ENCODE measurements around the gene PSMA6. TPM values are rescaled to one million over a fixed set of nuclear protein-coding genes. Genes with fewer than 3 reads are reported as not detected.

Gene PSMA6
- total RNA-seq, 1 donor from 2014 or later = 344 TPM

- Histone ChIP-seq H3K4me2 (peak overlapping the region; percentile 41), H3K27ac (no peak overlapping the region), H3F3A (ENCODE audit: low read depth) (peaks cover 17% of the 10 kb centered on the region), H3K4me1 (peaks cover 14% of the 10 kb centered on the region), H3K4me3 (no peak overlapping the region), H2AFZ (replicated peaks) (no peak overlapping the region), H4K20me1 (ENCODE audit: low read depth) (no peaks in the 10 kb centered on the region), H3K36me3 (no peaks in the 10 kb centered on the region), H3K9ac (no peak overlapping the region), H3K79me2 (ENCODE audit: low read depth) (no peaks in the 10 kb centered on the region), H3K27me3 (no peaks in the 10 kb centered on the region), H3K9me3 (ENCODE audit: low read depth) (no peaks in the 10 kb centered on the region)
- Mint-ChIP-seq H3K27me3 (ENCODE audit: insufficient read depth, low read depth) (peaks cover 3% of the 10 kb centered on the region), H3K36me3 (no peaks in the 10 kb centered on the region), H3K27ac (no peak overlapping the region), H3K4me1 (peaks cover 9% of the 10 kb centered on the region), H3K4me3 (no peak overlapping the region), H3K9me3 (no peaks in the 10 kb centered on the region)
- DNase-seq (ENCODE audit: low spot score) = peak; percentile 75
- TF ChIP-seq EZH2 (IDR thresholded peaks at IDR 0.05) (no peak), CTCF (IDR thresholded peaks at IDR 0.05) (no peak), EZH2phosphoT487 (IDR thresholded peaks at IDR 0.05) (no peak)
Observed at GRCh38 chr14:35341751-35342488, 49.7 kb downstream of the PSMA6 start.

DNA sequence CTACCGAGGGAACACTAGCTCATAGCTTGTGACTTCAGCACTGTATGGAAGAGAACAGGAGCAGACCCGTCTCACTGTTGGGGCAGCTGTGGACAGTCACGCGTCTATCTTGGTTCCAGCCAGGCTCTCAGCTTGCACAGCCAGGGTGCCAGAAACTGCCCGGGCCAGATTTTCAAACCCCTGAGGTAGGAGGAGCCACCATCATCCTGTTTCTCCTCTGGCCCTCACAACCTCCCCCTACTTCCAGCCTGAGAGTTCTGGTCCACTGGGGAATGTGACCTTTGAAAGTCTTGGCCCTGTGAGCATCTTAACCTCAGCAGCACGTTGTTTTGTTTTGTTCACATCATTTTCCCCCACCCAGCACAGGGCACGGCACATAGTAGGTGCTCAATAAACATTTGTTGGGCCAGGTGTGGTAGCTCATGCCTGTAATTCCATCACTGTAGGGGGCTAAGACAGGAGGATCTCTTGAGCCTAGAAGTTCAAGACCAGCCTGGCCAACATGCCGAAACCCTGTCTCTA lies 50.4 kb downstream of the PSMA6 start:
- H3K27me3 ChIP-seq = no peaks in the 10 kb centered on the region
- H3K79me2 ChIP-seq (ENCODE audit: low read depth) = no peaks in the 10 kb centered on the region
- Mint-ChIP-seq H3K9me3 (no peaks in the 10 kb centered on the region), H3K36me3 (no peaks in the 10 kb centered on the region), H3K4me1 (peaks cover 12% of the 10 kb centered on the region), H3K27me3 (ENCODE audit: insufficient read depth, low read depth) (peaks cover 4% of the 10 kb centered on the region), H3K4me3 (no peak overlapping the region), H3K27ac (peak overlapping the region; percentile 35)
- H3K27ac ChIP-seq = no peak overlapping the region
- H3K9ac ChIP-seq = no peak overlapping the region
- H4K20me1 ChIP-seq (ENCODE audit: low read depth) = no peaks in the 10 kb centered on the region
- no peaks in the 10 kb centered on the region for H3K9me3 ChIP-seq (ENCODE audit: low read depth)
- H3K4me2 ChIP-seq = no peak overlapping the region
- no peak for DNase-seq (ENCODE audit: low spot score)
- H3K4me3 ChIP-seq = no peak overlapping the region
- H3K4me1 ChIP-seq = peaks cover 16% of the 10 kb centered on the region
- TF ChIP-seq CTCF (IDR thresholded peaks at IDR 0.05) (no peak), EZH2 (IDR thresholded peaks at IDR 0.05) (no peak), EZH2phosphoT487 (IDR thresholded peaks at IDR 0.05) (no peak)
- H3K36me3 ChIP-seq = no peaks in the 10 kb centered on the region
- peaks cover 13% of the 10 kb centered on the region for H3F3A ChIP-seq (ENCODE audit: low read depth)
- no peak overlapping the region for H2AFZ ChIP-seq (replicated peaks)

GRCh38 chr14:35343702-35344101 lies 51.5 kb downstream of the PSMA6 start:
- Mint-ChIP-seq H3K36me3 (no peaks in the 10 kb centered on the region), H3K4me3 (no peak overlapping the region)
- no peak overlapping the region for H2AFZ ChIP-seq (replicated peaks)

More at GRCh38 chr14:35343702-35344101, 51.5 kb downstream of the PSMA6 start:
- H3K27me3 ChIP-seq = no peaks in the 10 kb centered on the region
- no peaks in the 10 kb centered on the region for H4K20me1 ChIP-seq (ENCODE audit: low read depth)
- H3K9me3 ChIP-seq (ENCODE audit: low read depth) = no peaks in the 10 kb centered on the region
- H3K36me3 ChIP-seq = no peaks in the 10 kb centered on the region
- no peaks in the 10 kb centered on the region for H3K79me2 ChIP-seq (ENCODE audit: low read depth)
- H3K4me3 ChIP-seq = no peak overlapping the region
- H3K27me3 Mint-ChIP-seq (ENCODE audit: insufficient read depth, low read depth) = peaks cover 8% of the 10 kb centered on the region
- no peak overlapping the region for H3K27ac ChIP-seq
- H3K9ac ChIP-seq = no peak overlapping the region
- no peak overlapping the region for H3K4me2 ChIP-seq
- H3K9me3 Mint-ChIP-seq = no peaks in the 10 kb centered on the region
- peaks cover 19% of the 10 kb centered on the region for H3K4me1 ChIP-seq
- no peak for DNase-seq (ENCODE audit: low spot score)
- H3K4me1 Mint-ChIP-seq = peaks cover 21% of the 10 kb centered on the region
- TF ChIP-seq EZH2phosphoT487 (IDR thresholded peaks at IDR 0.05) = no peak
- TF ChIP-seq EZH2 (IDR thresholded peaks at IDR 0.05) = no peak
- no peak for TF ChIP-seq CTCF (IDR thresholded peaks at IDR 0.05)
- H3F3A ChIP-seq (ENCODE audit: low read depth) = peaks cover 13% of the 10 kb centered on the region
- no peak overlapping the region for H3K27ac Mint-ChIP-seq

All from neural progenitor cell (in vitro differentiated cells).